HepG2 (cell line): Measurements from ENCODE around the gene SERTAD2. TPM values are rescaled to one million over a fixed set of nuclear protein-coding genes. Genes with fewer than 3 reads are reported as not detected.

ENCODE experiments used
- CAMTA2 ChIP-seq: sonication (generic); formaldehyde crosslinking; IDR thresholded peaks from 2 replicates; pipeline ENCODE4 v1.4.0; 2020; ENCODE audit warnings: mild to moderate bottlenecking, missing genetic modification reagents, borderline replicate concordance
- FOXK1 ChIP-seq: sonication (generic); formaldehyde crosslinking; IDR thresholded peaks from 2 replicates; pipeline ENCODE4 v1.4.0; 2020; ENCODE audit warnings: low read depth, missing genetic modification reagents, borderline replicate concordance
- HNF4G ChIP-seq, 2 experiments: sonication (generic) in 1 of 2; formaldehyde crosslinking in 1 of 2; IDR thresholded peaks; 2 replicates each; pipeline versions ENCODE4 v1.4.0 to v1.6.1; 2011 to 2020; ENCODE audit warnings: borderline replicate concordance in 2 of 2, low read depth in 2 of 2, mild to moderate bottlenecking in 2 of 2, low read length in 1 of 2, missing genetic modification reagents in 1 of 2, moderate library complexity in 1 of 2
- KDM3A ChIP-seq: IDR thresholded peaks from 2 replicates; pipeline ENCODE4 v1.6.1; 2018; ENCODE audit warnings: low read depth, missing compliant biosample characterization
- MYNN ChIP-seq: sonication (generic); formaldehyde crosslinking; IDR thresholded peaks from 2 replicates; pipeline ENCODE4 v1.4.0; 2020; ENCODE audit warnings: mild to moderate bottlenecking, low read depth, missing genetic modification reagents
- NFKB2 ChIP-seq: sonication (generic); formaldehyde crosslinking; IDR thresholded peaks from 2 replicates; pipeline ENCODE4 v1.4.0; 2020; ENCODE audit warnings: missing genetic modification reagents, borderline replicate concordance
- REPIN1 ChIP-seq: sonication (generic); formaldehyde crosslinking; IDR thresholded peaks from 2 replicates; pipeline ENCODE4 v1.8.0; 2022; ENCODE audit warnings: missing genetic modification reagents, low read depth, mild to moderate bottlenecking, borderline replicate concordance
- SIN3A ChIP-seq: IDR thresholded peaks from 2 replicates; pipeline ENCODE4 v1.6.1; 2011; ENCODE audit warnings: low read depth, mild to moderate bottlenecking, control low read depth, low read length, borderline replicate concordance
- SMYD3 ChIP-seq: sonication (generic); formaldehyde crosslinking; IDR thresholded peaks from 2 replicates; pipeline ENCODE4 v1.8.1; 2023; ENCODE audit warnings: mild to moderate bottlenecking, missing genetic modification reagents
- ZNF180 ChIP-seq: sonication (generic); formaldehyde crosslinking; IDR thresholded peaks from 2 replicates; pipeline ENCODE4 v1.4.0; 2020; ENCODE audit warnings: low read depth, missing genetic modification reagents, borderline replicate concordance
- ZNF274 ChIP-seq: sonication (generic); formaldehyde crosslinking; IDR thresholded peaks from 2 replicates; pipeline ENCODE4 v1.5.1; 2020; ENCODE audit warnings: mild to moderate bottlenecking, missing genetic modification reagents
- polyA plus RNA-seq, 8 experiments: library from polyadenylated mRNA; depleted of rRNA in 3 of 8; stranded (reverse) in 7 of 8; unstranded in 1 of 8; fragments of >200 nt; fragmentation: Illumina TruSeq in 4 of 8; extraction: Trizol in 4 of 8; gene quantifications; 2 replicates each; pipeline versions ENCODE4 v1.2.1 to v1.2.3, GENCODE V29; 2011 to 2016; ENCODE audit warnings: low read depth in 4 of 8, missing spikeins in 1 of 8, mixed read lengths in 1 of 8; ENCODE audit not compliant: insufficient read depth in 1 of 8
- total RNA-seq, 5 experiments: library from RNA; depleted of rRNA; stranded (reverse); fragments of >200 nt; fragmentation: Illumina TruSeq; extraction: Trizol; gene quantifications; 2 replicates each; pipeline ENCODE4 v1.2.3, GENCODE V29; 2016; ENCODE audit warnings: low read depth in 1 of 5
- TF ChIP-seq, protein P1 (sequence below): sonication (generic); formaldehyde crosslinking; IDR thresholded peaks from 2 replicates; pipeline ENCODE4 v1.4.0; 2020; ENCODE audit warnings: missing genetic modification reagents
- TF ChIP-seq, protein P2 (sequence below): sonication (generic); formaldehyde crosslinking; IDR thresholded peaks from 2 replicates; pipeline ENCODE4 v1.5.0; 2020; ENCODE audit warnings: mild to moderate bottlenecking, missing genetic modification reagents, borderline replicate concordance
- TF ChIP-seq, protein P3 (sequence below): sonication (generic); formaldehyde crosslinking; IDR thresholded peaks from 2 replicates; pipeline ENCODE4 v1.4.0; 2020; ENCODE audit warnings: missing genetic modification reagents

The SERTAD2 gene
- total and polyA plus RNA-seq, 2 of the 13 experiments (the other 11 are each of a cell fraction or from before 2014, with no cell fraction given): 6.7 to 22.6 TPM

DNA sequence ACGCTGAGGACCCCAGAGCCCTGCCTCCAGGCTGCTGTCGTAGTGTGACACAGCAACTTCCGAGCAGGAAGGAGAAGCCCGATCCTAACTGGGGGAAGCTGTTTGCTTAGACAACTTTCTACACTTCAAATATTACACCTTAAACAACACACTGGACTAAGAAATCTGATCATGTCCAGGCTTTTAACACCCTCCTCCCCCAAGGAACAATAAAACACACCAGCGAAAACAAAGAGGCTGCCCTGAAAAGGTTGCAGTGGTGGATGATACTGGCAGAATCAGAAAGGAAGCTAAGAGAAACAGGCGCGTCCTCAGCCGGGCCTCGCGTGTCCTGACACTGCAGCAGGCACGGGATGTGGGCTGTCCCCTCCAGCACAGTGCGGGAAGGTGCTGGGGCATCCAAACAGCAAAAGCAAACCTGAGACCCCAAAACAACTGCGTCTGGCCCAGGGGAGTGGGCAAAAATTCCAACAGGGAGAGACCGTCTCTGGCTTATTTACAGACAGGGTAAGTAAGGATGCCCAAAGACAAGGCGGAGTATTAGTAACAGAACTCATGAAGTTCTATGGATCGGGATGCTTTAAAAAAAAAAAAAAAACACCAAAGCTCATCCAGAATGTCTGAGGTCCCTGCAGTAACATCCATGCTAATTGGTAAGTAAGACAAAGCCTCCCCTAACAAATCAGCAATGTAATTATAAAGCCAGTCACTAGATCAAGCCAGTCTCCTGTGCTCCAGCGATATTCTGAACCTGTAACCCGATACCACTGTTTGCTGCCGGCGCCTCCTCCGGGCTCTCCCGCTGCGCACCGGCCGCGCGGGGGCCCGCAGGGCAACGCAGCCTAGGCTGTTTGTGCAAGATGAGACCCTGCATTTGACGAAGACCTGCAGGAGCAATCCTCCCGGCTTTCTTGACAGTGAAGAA lies 9.0 kb downstream of the SERTAD2 start (continued):
- TF ChIP-seq, protein P1, sequence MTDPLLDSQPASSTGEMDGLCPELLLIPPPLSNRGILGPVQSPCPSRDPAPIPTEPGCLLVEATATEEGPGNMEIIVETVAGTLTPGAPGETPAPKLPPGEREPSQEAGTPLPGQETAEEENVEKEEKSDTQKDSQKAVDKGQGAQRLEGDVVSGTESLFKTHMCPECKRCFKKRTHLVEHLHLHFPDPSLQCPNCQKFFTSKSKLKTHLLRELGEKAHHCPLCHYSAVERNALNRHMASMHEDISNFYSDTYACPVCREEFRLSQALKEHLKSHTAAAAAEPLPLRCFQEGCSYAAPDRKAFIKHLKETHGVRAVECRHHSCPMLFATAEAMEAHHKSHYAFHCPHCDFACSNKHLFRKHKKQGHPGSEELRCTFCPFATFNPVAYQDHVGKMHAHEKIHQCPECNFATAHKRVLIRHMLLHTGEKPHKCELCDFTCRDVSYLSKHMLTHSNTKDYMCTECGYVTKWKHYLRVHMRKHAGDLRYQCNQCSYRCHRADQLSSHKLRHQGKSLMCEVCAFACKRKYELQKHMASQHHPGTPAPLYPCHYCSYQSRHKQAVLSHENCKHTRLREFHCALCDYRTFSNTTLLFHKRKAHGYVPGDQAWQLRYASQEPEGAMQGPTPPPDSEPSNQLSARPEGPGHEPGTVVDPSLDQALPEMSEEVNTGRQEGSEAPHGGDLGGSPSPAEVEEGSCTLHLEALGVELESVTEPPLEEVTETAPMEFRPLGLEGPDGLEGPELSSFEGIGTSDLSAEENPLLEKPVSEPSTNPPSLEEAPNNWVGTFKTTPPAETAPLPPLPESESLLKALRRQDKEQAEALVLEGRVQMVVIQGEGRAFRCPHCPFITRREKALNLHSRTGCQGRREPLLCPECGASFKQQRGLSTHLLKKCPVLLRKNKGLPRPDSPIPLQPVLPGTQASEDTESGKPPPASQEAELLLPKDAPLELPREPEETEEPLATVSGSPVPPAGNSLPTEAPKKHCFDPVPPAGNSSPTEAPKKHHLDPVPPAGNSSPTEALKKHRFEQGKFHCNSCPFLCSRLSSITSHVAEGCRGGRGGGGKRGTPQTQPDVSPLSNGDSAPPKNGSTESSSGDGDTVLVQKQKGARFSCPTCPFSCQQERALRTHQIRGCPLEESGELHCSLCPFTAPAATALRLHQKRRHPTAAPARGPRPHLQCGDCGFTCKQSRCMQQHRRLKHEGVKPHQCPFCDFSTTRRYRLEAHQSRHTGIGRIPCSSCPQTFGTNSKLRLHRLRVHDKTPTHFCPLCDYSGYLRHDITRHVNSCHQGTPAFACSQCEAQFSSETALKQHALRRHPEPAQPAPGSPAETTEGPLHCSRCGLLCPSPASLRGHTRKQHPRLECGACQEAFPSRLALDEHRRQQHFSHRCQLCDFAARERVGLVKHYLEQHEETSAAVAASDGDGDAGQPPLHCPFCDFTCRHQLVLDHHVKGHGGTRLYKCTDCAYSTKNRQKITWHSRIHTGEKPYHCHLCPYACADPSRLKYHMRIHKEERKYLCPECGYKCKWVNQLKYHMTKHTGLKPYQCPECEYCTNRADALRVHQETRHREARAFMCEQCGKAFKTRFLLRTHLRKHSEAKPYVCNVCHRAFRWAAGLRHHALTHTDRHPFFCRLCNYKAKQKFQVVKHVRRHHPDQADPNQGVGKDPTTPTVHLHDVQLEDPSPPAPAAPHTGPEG (CRISPR knock-in tag): 0 out of 2 replicates have a peak, but pooled peaks have one; percentile 39
- no peak for TF ChIP-seq SMYD3 (CRISPR knock-in tag)
- peak; percentile 71; the same call in 1 of the 2 replicates for TF ChIP-seq KDM3A (CRISPR knock-in tag)
- peak; percentile 74; the same call in 1 of the 2 replicates for TF ChIP-seq SIN3A
- TF ChIP-seq ZNF180 (CRISPR knock-in tag): no peak
- TF ChIP-seq ZNF274 (CRISPR knock-in tag): 0 out of 2 replicates have a peak, but pooled peaks have one; percentile 11
- TF ChIP-seq MYNN: no peak
- TF ChIP-seq, protein P2, sequence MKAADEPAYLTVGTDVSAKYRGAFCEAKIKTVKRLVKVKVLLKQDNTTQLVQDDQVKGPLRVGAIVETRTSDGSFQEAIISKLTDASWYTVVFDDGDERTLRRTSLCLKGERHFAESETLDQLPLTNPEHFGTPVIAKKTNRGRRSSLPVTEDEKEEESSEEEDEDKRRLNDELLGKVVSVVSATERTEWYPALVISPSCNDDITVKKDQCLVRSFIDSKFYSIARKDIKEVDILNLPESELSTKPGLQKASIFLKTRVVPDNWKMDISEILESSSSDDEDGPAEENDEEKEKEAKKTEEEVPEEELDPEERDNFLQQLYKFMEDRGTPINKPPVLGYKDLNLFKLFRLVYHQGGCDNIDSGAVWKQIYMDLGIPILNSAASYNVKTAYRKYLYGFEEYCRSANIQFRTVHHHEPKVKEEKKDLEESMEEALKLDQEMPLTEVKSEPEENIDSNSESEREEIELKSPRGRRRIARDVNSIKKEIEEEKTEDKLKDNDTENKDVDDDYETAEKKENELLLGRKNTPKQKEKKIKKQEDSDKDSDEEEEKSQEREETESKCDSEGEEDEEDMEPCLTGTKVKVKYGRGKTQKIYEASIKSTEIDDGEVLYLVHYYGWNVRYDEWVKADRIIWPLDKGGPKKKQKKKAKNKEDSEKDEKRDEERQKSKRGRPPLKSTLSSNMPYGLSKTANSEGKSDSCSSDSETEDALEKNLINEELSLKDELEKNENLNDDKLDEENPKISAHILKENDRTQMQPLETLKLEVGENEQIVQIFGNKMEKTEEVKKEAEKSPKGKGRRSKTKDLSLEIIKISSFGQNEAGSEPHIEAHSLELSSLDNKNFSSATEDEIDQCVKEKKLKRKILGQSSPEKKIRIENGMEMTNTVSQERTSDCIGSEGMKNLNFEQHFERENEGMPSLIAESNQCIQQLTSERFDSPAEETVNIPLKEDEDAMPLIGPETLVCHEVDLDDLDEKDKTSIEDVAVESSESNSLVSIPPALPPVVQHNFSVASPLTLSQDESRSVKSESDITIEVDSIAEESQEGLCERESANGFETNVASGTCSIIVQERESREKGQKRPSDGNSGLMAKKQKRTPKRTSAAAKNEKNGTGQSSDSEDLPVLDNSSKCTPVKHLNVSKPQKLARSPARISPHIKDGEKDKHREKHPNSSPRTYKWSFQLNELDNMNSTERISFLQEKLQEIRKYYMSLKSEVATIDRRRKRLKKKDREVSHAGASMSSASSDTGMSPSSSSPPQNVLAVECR: peak; percentile 56; the same call in 1 of the 2 replicates
- peak; percentile 72; the same call in 1 of the 2 replicates for TF ChIP-seq CAMTA2 (CRISPR knock-in tag)
- 0 out of 2 replicates have a peak, but pooled peaks have one; percentile 55 for TF ChIP-seq REPIN1
- TF ChIP-seq NFKB2: peak; percentile 17; the same call in 1 of the 2 replicates
- peak; percentile 28; the same call in 1 of the 2 replicates for TF ChIP-seq HNF4G (IDR thresholded peaks at IDR 0.05; ENCODE audit: borderline replicate concordance, low read depth, low read length)
- no peak for TF ChIP-seq HNF4G (CRISPR knock-in tag; IDR thresholded peaks at IDR 0.05; ENCODE audit: borderline replicate concordance, low read depth)
- TF ChIP-seq FOXK1 (CRISPR knock-in tag): 0 out of 2 replicates have a peak, but pooled peaks have one; percentile 35
- TF ChIP-seq, protein P3, sequence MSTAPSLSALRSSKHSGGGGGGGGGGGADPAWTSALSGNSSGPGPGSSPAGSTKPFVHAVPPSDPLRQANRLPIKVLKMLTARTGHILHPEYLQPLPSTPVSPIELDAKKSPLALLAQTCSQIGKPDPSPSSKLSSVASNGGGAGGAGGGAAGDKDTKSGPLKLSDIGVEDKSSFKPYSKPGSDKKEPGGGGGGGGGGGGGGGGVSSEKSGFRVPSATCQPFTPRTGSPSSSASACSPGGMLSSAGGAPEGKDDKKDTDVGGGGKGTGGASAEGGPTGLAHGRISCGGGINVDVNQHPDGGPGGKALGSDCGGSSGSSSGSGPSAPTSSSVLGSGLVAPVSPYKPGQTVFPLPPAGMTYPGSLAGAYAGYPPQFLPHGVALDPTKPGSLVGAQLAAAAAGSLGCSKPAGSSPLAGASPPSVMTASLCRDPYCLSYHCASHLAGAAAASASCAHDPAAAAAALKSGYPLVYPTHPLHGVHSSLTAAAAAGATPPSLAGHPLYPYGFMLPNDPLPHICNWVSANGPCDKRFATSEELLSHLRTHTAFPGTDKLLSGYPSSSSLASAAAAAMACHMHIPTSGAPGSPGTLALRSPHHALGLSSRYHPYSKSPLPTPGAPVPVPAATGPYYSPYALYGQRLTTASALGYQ (CRISPR knock-in tag): peak; percentile 49; the same call in 1 of the 2 replicates
